Hepatocyte (in vitro differentiated cells): ENCODE data around the gene SYT1. TPM values are rescaled to one million over a fixed set of nuclear protein-coding genes. Genes with fewer than 3 reads are reported as not detected.

ENCODE experiments used
- DNase-seq: peaks from one replicate; pipeline ENCODE4 v3.0.0-alpha.2; 2016; ENCODE audit warnings: low spot score
- H2AFZ ChIP-seq: fragments of 200-600 bp; sonication (generic); 2 replicates; pipeline ENCODE4 v1.6.0; 2016; ENCODE audit warnings: antibody characterized with exemption, mild to moderate bottlenecking
- H3K27ac ChIP-seq: fragments of 200-600 bp; sonication (generic); 2 replicates; pipeline ENCODE4 v1.5.1; 2016; ENCODE audit warnings: mild to moderate bottlenecking
- H3K27me3 ChIP-seq: fragments of 200-600 bp; sonication (generic); 2 replicates; pipeline ENCODE4 v1.6.1; 2016
- H3K36me3 ChIP-seq: fragments of 200-600 bp; sonication (generic); replicated peaks from 2 replicates; pipeline ENCODE4 v1.5.1; 2016; ENCODE audit warnings: low read depth; ENCODE audit not compliant: insufficient read depth
- H3K4me1 ChIP-seq: fragments of 200-600 bp; sonication (generic); 2 replicates; pipeline ENCODE4 v1.5.1; 2016; ENCODE audit warnings: mild to moderate bottlenecking, moderate library complexity; ENCODE audit not compliant: insufficient read depth
- H3K4me2 ChIP-seq: fragments of 200-600 bp; sonication (generic); 2 replicates; pipeline ENCODE4 v1.6.0; 2016
- H3K4me3 ChIP-seq: fragments of 200-600 bp; sonication (generic); 2 replicates; pipeline ENCODE4 v1.5.1; 2016; ENCODE audit warnings: mild to moderate bottlenecking
- H3K79me2 ChIP-seq: fragments of 200-600 bp; sonication (generic); 2 replicates; pipeline ENCODE4 v1.6.0; 2017; ENCODE audit warnings: mild to moderate bottlenecking
- H3K9me2 ChIP-seq: fragments of 200-600 bp; sonication (generic); replicated peaks from 2 replicates; pipeline ENCODE4 v1.6.0; 2017; ENCODE audit warnings: mild to moderate bottlenecking; ENCODE audit not compliant: insufficient read depth
- H3K9me3 ChIP-seq: fragments of 200-600 bp; sonication (generic); 2 replicates; pipeline ENCODE4 v1.5.1; 2016; ENCODE audit warnings: low read depth, mild to moderate bottlenecking
- H4K20me1 ChIP-seq: fragments of 200-600 bp; sonication (generic); 2 replicates; pipeline ENCODE4 v1.6.0; 2016; ENCODE audit warnings: mild to moderate bottlenecking; ENCODE audit not compliant: insufficient read depth, poor library complexity, severe bottlenecking
- EZH2 ChIP-seq: fragments of 200-600 bp; sonication (generic); IDR thresholded peaks from 2 replicates; pipeline ENCODE4 v1.6.1; 2016; ENCODE audit warnings: antibody characterized with exemption, mild to moderate bottlenecking, borderline replicate concordance
- EZH2phosphoT487 ChIP-seq: fragments of 200-600 bp; sonication (generic); IDR thresholded peaks from one replicate; pipeline ENCODE4 v1.6.1; 2018; ENCODE audit warnings: antibody characterized with exemption, mild to moderate bottlenecking, low read depth, moderate library complexity; ENCODE audit not compliant: unreplicated experiment, severe bottlenecking
- WGBS: methylation state at CpG from one replicate; pipeline ENCODE4 v1.1.6; 2016; ENCODE audit warnings: low lambda C conversion rate; ENCODE audit errors: missing lambda C conversion rate; 5-methylcytosine and 5-hydroxymethylcytosine counted together
- polyA plus RNA-seq: library from polyadenylated mRNA; unstranded; fragments of >200 nt; fragmentation: Nextera tagmentation; extraction: Ambion mirVana; gene quantifications from 2 replicates; pipeline ENCODE4 v1.2.1, GENCODE V29; 2016
- total RNA-seq: library from RNA; depleted of rRNA; stranded (reverse); fragments of >200 nt; gene quantifications from 2 replicates; pipeline ENCODE4 v1.2.3, GENCODE V29; 2014
- TF ChIP-seq, protein P1 (sequence below): fragments of 200-600 bp; sonication (generic); IDR thresholded peaks from 2 replicates; pipeline ENCODE4 v1.5.1; 2016; ENCODE audit warnings: antibody characterized with exemption, mild to moderate bottlenecking; ENCODE audit not compliant: poor library complexity

Gene SYT1
- total and polyA plus RNA-seq, 2 experiments from 2014 or later, result 1.3 to 2.5 TPM

DNA sequence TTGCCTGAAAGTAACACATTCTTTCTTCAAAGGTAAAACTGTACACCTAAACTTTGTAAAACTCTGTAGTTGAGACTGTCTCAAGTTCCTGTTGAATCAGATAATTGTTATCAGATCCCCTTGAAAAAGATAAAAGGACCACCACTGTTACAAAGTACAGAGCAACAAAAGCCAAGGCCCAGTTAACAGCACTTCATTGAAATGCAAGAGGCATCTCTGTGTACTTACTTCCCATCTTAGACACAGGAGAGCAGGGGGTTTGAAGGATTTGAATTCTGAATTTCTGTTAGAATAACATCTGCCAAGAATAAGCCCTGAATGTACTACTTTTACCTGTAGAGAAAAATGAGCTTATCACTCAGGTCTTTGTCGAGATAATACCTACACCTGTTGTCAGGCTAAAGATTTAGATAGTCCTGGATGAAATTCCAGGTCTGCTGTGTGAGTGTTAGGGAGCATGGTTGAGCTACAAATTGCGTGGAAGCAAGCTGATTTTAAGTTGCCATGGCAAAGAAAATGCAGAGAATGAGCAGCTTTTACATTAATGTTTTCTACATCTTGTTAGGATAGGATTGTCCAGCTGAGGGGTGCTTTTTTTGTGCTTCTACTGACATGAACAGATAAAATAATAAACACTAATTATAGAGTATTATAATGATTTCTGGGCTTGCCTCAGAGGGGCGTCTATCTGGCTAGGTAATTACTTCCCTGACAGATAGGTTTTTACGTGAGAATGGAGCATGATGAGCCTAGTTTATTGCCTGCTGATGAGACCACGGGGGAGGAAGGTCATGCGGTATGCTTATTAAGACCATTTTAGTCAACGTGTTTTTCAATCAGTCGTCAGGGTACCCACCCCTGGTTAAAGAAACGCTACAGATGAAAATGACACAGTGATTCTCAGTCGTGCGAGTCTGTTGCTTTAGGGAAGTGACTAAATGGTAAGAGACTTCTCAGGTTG, 517.0 kb downstream of the SYT1 start:
- no peak for DNase-seq
- H3K4me2 ChIP-seq, result no peak overlapping the region
- H3K4me3 ChIP-seq, result no peak overlapping the region
- no peaks in the 10 kb centered on the region for H3K4me1 ChIP-seq
- 40% methylated on average over 11 of the region's 11 CpGs for WGBS
- no peaks in the 10 kb centered on the region for H3K79me2 ChIP-seq
- H4K20me1 ChIP-seq, result no peaks in the 10 kb centered on the region
- H2AFZ ChIP-seq, result no peak overlapping the region
- TF ChIP-seq EZH2phosphoT487 (no peak), EZH2 (no peak)
- TF ChIP-seq, protein P1, sequence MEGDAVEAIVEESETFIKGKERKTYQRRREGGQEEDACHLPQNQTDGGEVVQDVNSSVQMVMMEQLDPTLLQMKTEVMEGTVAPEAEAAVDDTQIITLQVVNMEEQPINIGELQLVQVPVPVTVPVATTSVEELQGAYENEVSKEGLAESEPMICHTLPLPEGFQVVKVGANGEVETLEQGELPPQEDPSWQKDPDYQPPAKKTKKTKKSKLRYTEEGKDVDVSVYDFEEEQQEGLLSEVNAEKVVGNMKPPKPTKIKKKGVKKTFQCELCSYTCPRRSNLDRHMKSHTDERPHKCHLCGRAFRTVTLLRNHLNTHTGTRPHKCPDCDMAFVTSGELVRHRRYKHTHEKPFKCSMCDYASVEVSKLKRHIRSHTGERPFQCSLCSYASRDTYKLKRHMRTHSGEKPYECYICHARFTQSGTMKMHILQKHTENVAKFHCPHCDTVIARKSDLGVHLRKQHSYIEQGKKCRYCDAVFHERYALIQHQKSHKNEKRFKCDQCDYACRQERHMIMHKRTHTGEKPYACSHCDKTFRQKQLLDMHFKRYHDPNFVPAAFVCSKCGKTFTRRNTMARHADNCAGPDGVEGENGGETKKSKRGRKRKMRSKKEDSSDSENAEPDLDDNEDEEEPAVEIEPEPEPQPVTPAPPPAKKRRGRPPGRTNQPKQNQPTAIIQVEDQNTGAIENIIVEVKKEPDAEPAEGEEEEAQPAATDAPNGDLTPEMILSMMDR, result no peak
- H3K36me3 ChIP-seq, result no peaks in the 10 kb centered on the region
- no peaks in the 10 kb centered on the region for H3K27me3 ChIP-seq
- no peaks in the 10 kb centered on the region for H3K9me2 ChIP-seq
- no peaks in the 10 kb centered on the region for H3K9me3 ChIP-seq
- H3K27ac ChIP-seq, result no peak overlapping the region

DNA sequence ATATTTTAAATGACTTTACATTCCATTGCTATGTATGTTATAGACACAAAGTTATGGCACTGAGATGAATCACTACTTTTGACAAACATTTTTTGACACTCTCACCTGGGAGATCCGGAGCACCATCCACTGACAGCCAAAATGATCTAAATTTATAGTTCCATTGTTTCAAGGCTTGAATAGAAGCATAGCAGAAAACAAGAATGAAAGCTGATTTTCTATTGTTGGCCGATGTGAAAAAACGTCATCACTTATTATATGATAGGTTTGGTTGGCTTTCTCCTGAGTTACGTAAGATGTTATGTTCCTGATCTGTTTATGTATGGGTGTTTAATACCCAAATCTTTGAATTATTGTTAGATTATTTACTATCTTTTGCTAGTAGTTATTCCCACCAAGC, 520.0 kb downstream of the SYT1 start:
- 71% methylated on average over 4 of the region's 4 CpGs for WGBS
- Histone ChIP-seq H3K9me2 (no peaks in the 10 kb centered on the region), H3K27me3 (no peaks in the 10 kb centered on the region), H3K4me2 (no peak overlapping the region), H2AFZ (no peak overlapping the region), H4K20me1 (no peaks in the 10 kb centered on the region), H3K79me2 (no peaks in the 10 kb centered on the region), H3K27ac (no peak overlapping the region), H3K4me3 (no peak overlapping the region), H3K36me3 (no peaks in the 10 kb centered on the region), H3K4me1 (no peaks in the 10 kb centered on the region), H3K9me3 (no peaks in the 10 kb centered on the region)
- TF ChIP-seq, protein P1, result no peak
- TF ChIP-seq EZH2phosphoT487 (no peak), EZH2 (no peak)
- no peak for DNase-seq

DNA sequence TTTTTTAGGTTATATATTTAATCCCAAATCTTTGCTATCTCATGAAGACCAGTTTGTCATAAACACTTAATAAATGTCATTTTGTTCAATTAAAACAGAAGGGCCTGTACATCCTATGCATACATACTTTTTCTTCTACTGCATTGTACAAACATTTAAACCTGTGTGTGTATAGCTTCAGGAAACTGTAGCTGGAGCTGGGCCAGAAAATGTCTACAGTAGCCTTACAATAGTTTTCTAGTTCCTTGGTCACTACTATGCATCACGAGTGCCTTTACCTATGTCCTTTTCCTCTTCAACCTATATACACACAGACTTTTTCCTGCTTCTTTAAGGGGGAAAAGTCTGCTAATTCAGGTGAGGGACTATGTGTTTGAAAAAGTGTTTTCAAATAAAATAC, 523.4 kb downstream of the SYT1 start:
- H3K9me2 ChIP-seq, result no peaks in the 10 kb centered on the region
- H2AFZ ChIP-seq, result no peak overlapping the region
- no peak overlapping the region for H3K4me3 ChIP-seq
- H3K79me2 ChIP-seq, result no peaks in the 10 kb centered on the region
- no peaks in the 10 kb centered on the region for H3K27me3 ChIP-seq
- H4K20me1 ChIP-seq, result no peaks in the 10 kb centered on the region
- TF ChIP-seq, protein P1, result no peak
- TF ChIP-seq EZH2 (no peak), EZH2phosphoT487 (no peak)
- H3K9me3 ChIP-seq, result no peaks in the 10 kb centered on the region
- WGBS, result 73% methylated on average over 1 of the region's 1 CpG
- H3K4me2 ChIP-seq, result no peak overlapping the region
- no peak for DNase-seq
- no peak overlapping the region for H3K27ac ChIP-seq
- no peaks in the 10 kb centered on the region for H3K36me3 ChIP-seq
- H3K4me1 ChIP-seq, result no peaks in the 10 kb centered on the region
